ENCODE data around the gene BRSK2.

Gene BRSK2

GRCh38 chr11:1381793-1382425 lies 7.8 kb upstream of the BRSK2 start:
- H4K20me1 ChIP-seq (ENCODE audit: insufficient read depth, low read length), result no peaks in the 10 kb centered on the region
- no peaks in the 10 kb centered on the region for H3K9me2 ChIP-seq (replicated peaks; ENCODE audit: insufficient read depth, low read length)
- H3K27ac ChIP-seq (ENCODE audit: low read length), result no peak overlapping the region
- H3K4me3 ChIP-seq (ENCODE audit: low read length), result no peak overlapping the region
- no peak overlapping the region for H2AFZ ChIP-seq (ENCODE audit: low read length)
- H3K79me2 ChIP-seq (ENCODE audit: low read length), result no peaks in the 10 kb centered on the region
- no peak overlapping the region for H3K9ac ChIP-seq (ENCODE audit: low read length)
- no peak overlapping the region for H3K4me2 ChIP-seq (ENCODE audit: low read depth, low read length)
- H3K27me3 ChIP-seq (replicated peaks; ENCODE audit: insufficient read depth, low read length), result peaks cover 78% of the 10 kb centered on the region
- no peak for DNase-seq
- H3K4me1 ChIP-seq (ENCODE audit: low read length), result no peaks in the 10 kb centered on the region
- H3F3A ChIP-seq (ENCODE audit: insufficient read depth, low read length), result no peaks in the 10 kb centered on the region
- no peaks in the 10 kb centered on the region for H3K9me3 ChIP-seq (replicated peaks; ENCODE audit: insufficient read depth, low read length)
- TF ChIP-seq CTCF (IDR thresholded peaks at IDR 0.05; ENCODE audit: low read length), result no peak
- TF ChIP-seq EZH2phosphoT487 (IDR thresholded peaks at IDR 0.05; ENCODE audit: low read length), result no peak
- TF ChIP-seq EZH2 (optimal IDR thresholded peaks at IDR 0.05; ENCODE audit: low read depth, low read length), result no peak
- no peaks in the 10 kb centered on the region for H3K36me3 ChIP-seq (replicated peaks; ENCODE audit: insufficient read depth, low read length)

GRCh38 chr11:1382429-1382828 lies 7.3 kb upstream of the BRSK2 start:
- H3K9me2 ChIP-seq (replicated peaks; ENCODE audit: insufficient read depth, low read length), result no peaks in the 10 kb centered on the region
- no peak overlapping the region for H3K4me2 ChIP-seq (ENCODE audit: low read depth, low read length)
- TF ChIP-seq EZH2phosphoT487 (IDR thresholded peaks at IDR 0.05; ENCODE audit: low read length) (no peak), CTCF (IDR thresholded peaks at IDR 0.05; ENCODE audit: low read length) (no peak), EZH2 (optimal IDR thresholded peaks at IDR 0.05; ENCODE audit: low read depth, low read length) (no peak)
- no peaks in the 10 kb centered on the region for H4K20me1 ChIP-seq (ENCODE audit: insufficient read depth, low read length)
- H3K27ac ChIP-seq (ENCODE audit: low read length), result no peak overlapping the region
- no peak overlapping the region for H3K4me3 ChIP-seq (ENCODE audit: low read length)
- no peak overlapping the region for H2AFZ ChIP-seq (ENCODE audit: low read length)
- H3K4me1 ChIP-seq (ENCODE audit: low read length), result no peaks in the 10 kb centered on the region
- H3K27me3 ChIP-seq (replicated peaks; ENCODE audit: insufficient read depth, low read length), result peaks cover 78% of the 10 kb centered on the region
- no peak overlapping the region for H3K9ac ChIP-seq (ENCODE audit: low read length)
- no peaks in the 10 kb centered on the region for H3K9me3 ChIP-seq (replicated peaks; ENCODE audit: insufficient read depth, low read length)
- no peaks in the 10 kb centered on the region for H3K36me3 ChIP-seq (replicated peaks; ENCODE audit: insufficient read depth, low read length)
- no peaks in the 10 kb centered on the region for H3F3A ChIP-seq (ENCODE audit: insufficient read depth, low read length)
- no peaks in the 10 kb centered on the region for H3K79me2 ChIP-seq (ENCODE audit: low read length)
- DNase-seq, result no peak

DNA sequence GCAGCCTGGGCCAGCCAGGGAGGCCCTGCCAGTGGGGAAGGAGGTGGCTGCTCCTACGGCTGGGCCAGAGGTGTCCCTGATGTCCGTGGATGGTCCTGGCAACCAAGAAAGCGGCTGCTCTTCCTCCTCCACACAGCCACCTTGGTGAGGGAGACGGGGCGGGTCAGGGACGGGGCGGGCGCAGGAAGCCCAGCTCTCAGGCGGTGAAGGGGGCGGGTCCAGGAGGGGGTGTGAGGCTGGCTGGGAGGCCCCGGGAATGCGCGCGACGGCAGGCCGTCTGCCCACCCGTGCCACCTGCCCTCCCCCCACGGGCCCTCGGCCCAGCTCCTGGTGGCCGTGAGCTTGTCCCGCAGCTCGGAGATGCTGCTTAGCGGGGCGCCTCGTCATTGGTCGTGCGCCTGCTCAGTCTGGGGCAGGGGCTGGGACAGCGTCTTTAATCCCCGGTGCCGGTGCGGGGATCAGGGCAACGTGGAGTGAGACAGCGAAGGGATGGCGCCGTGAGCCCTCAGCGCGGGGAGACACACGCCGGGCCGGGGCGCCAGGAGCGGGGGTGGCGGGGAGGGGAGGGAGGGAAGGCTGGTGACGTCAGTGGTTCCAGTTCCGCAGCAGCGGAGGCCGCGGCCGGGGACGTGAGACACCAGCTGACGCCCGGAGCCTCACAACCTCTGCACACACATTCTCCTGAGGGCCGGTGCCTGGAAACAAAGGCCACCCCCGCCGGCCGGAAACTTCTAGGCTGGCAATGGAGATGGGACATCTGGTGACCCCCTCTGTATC lies 6.7 kb upstream of the BRSK2 start:
- Histone ChIP-seq H3K4me3 (ENCODE audit: low read length) (peak overlapping the region; percentile 53), H3K4me2 (ENCODE audit: low read depth, low read length) (peak overlapping the region; percentile 79; the same call in 1 of the 2 replicates), H3K27ac (ENCODE audit: low read length) (no peak overlapping the region), H3K36me3 (replicated peaks; ENCODE audit: insufficient read depth, low read length) (no peaks in the 10 kb centered on the region), H4K20me1 (ENCODE audit: insufficient read depth, low read length) (no peaks in the 10 kb centered on the region), H3K9me3 (replicated peaks; ENCODE audit: insufficient read depth, low read length) (no peaks in the 10 kb centered on the region), H3K9ac (ENCODE audit: low read length) (peak overlapping the region; percentile 29; the same call in 1 of the 2 replicates), H2AFZ (ENCODE audit: low read length) (no peak overlapping the region; the same call in 1 of the 2 replicates), H3F3A (ENCODE audit: insufficient read depth, low read length) (no peaks in the 10 kb centered on the region), H3K9me2 (replicated peaks; ENCODE audit: insufficient read depth, low read length) (no peaks in the 10 kb centered on the region), H3K4me1 (ENCODE audit: low read length) (no peaks in the 10 kb centered on the region), H3K79me2 (ENCODE audit: low read length) (no peaks in the 10 kb centered on the region), H3K27me3 (replicated peaks; ENCODE audit: insufficient read depth, low read length) (peaks cover 78% of the 10 kb centered on the region)
- TF ChIP-seq EZH2phosphoT487 (IDR thresholded peaks at IDR 0.05; ENCODE audit: low read length) (no peak), CTCF (IDR thresholded peaks at IDR 0.05; ENCODE audit: low read length) (no peak), EZH2 (optimal IDR thresholded peaks at IDR 0.05; ENCODE audit: low read depth, low read length) (no peak)
- DNase-seq, result peak; percentile 48
